GM23338 (cell line): ENCODE measurements around the gene PDCD2L. TPM values are rescaled to one million over a fixed set of nuclear protein-coding genes. Genes with fewer than 3 reads are reported as not detected.

Experiments
- ATAC-seq: fragments of 200-7000 bp; cut with Tn5 transposase; 3 replicates; pipeline ENCODE4 v1.9.1; 2020
- DNase-seq: peaks from one replicate; pipeline ENCODE4 v3.0.0-alpha.2; 2015; ENCODE audit warnings: low spot score
- H2AFZ ChIP-seq: fragments of 200-600 bp; sonication (generic); 2 replicates; pipeline ENCODE4 v1.8.0; 2016; ENCODE audit warnings: antibody characterized with exemption, mild to moderate bottlenecking, moderate library complexity
- H3F3A ChIP-seq: fragments of 200-600 bp; sonication (generic); replicated peaks from 2 replicates; pipeline ENCODE4 v1.8.0; 2017; ENCODE audit warnings: antibody characterized with exemption, mixed run types, low read depth
- H3K27ac ChIP-seq: fragments of 200-600 bp; sonication (generic); 2 replicates; pipeline ENCODE4 v1.6.1; 2016; ENCODE audit warnings: low read depth
- H3K27me3 ChIP-seq: fragments of 200-600 bp; sonication (generic); 2 replicates; pipeline ENCODE4 v1.8.0; 2016; ENCODE audit warnings: mild to moderate bottlenecking, mixed run types, moderate library complexity; ENCODE audit not compliant: insufficient read depth
- H3K36me3 ChIP-seq: fragments of 200-600 bp; sonication (generic); 2 replicates; pipeline ENCODE4 v1.8.0; 2016; ENCODE audit warnings: mild to moderate bottlenecking; ENCODE audit not compliant: insufficient read depth
- H3K4me1 ChIP-seq: fragments of 200-600 bp; sonication (generic); 2 replicates; pipeline ENCODE4 v1.8.0; 2016; ENCODE audit warnings: mild to moderate bottlenecking, moderate library complexity; ENCODE audit not compliant: insufficient read depth
- H3K4me2 ChIP-seq: fragments of 200-600 bp; sonication (generic); 2 replicates; pipeline ENCODE4 v1.7.1; 2017; ENCODE audit warnings: mixed run types
- H3K4me3 ChIP-seq: fragments of 200-600 bp; sonication (generic); 2 replicates; pipeline ENCODE4 v1.6.1; 2016; ENCODE audit warnings: mixed run types
- H3K79me2 ChIP-seq: fragments of 200-600 bp; sonication (generic); replicated peaks from 2 replicates; pipeline ENCODE4 v1.8.0; 2017; ENCODE audit warnings: mild to moderate bottlenecking; ENCODE audit not compliant: insufficient read depth
- H3K9me2 ChIP-seq: fragments of 200-600 bp; sonication (generic); 2 replicates; pipeline ENCODE4 v1.8.0; 2017; ENCODE audit not compliant: insufficient read depth
- H4K20me1 ChIP-seq: fragments of 200-600 bp; sonication (generic); replicated peaks from 2 replicates; pipeline ENCODE4 v1.8.0; 2017; ENCODE audit warnings: mild to moderate bottlenecking; ENCODE audit not compliant: insufficient read depth
- H3K27ac Mint-ChIP-seq: 2 replicates; pipeline ENCODE4 v1.8.0; 2020; ENCODE audit warnings: inconsistent platforms, mild to moderate bottlenecking, moderate library complexity, mixed read lengths
- H3K27me3 Mint-ChIP-seq: 3 replicates; pipeline ENCODE4 v1.8.0; 2022; ENCODE audit warnings: low read depth, mild to moderate bottlenecking, moderate library complexity, mixed read lengths, inconsistent platforms; ENCODE audit not compliant: insufficient read depth, poor library complexity
- H3K36me3 Mint-ChIP-seq: 3 replicates; pipeline ENCODE4 v1.8.0; 2021; ENCODE audit warnings: low read depth, mild to moderate bottlenecking, inconsistent platforms, moderate library complexity, mixed read lengths
- H3K4me1 Mint-ChIP-seq: 3 replicates; pipeline ENCODE4 v1.8.0; 2020; ENCODE audit warnings: mild to moderate bottlenecking, inconsistent platforms, mixed read lengths
- H3K4me3 Mint-ChIP-seq: 3 replicates; pipeline ENCODE4 v1.8.0; 2021; ENCODE audit warnings: moderate library complexity, mild to moderate bottlenecking, inconsistent platforms, mixed read lengths
- H3K9me3 Mint-ChIP-seq: 3 replicates; pipeline ENCODE4 v1.8.0; 2020; ENCODE audit warnings: moderate library complexity, mild to moderate bottlenecking, inconsistent platforms, mixed read lengths
- CREB1 ChIP-seq: fragments of 250-450 bp; sonication (Bioruptor Pico); IDR thresholded peaks from 2 replicates; pipeline ENCODE4 v1.5.0; 2020; ENCODE audit warnings: low read depth, mild to moderate bottlenecking, moderate library complexity
- EZH2 ChIP-seq: fragments of 200-600 bp; sonication (generic); IDR thresholded peaks from one replicate; pipeline ENCODE4 v1.8.0; 2017; ENCODE audit warnings: antibody characterized with exemption, mild to moderate bottlenecking, low read depth; ENCODE audit not compliant: unreplicated experiment
- EZH2phosphoT487 ChIP-seq: fragments of 200-600 bp; sonication (generic); IDR thresholded peaks from one replicate; pipeline ENCODE4 v1.8.1; 2018; ENCODE audit warnings: antibody characterized with exemption; ENCODE audit not compliant: unreplicated experiment
- JUNB ChIP-seq: IDR thresholded peaks from one replicate; pipeline ENCODE4 v1.6.1; 2016; ENCODE audit warnings: antibody characterized with exemption; ENCODE audit not compliant: unreplicated experiment
- NANOG ChIP-seq: IDR thresholded peaks from 2 replicates; pipeline ENCODE4 v1.6.1; 2016; ENCODE audit warnings: antibody characterized with exemption, borderline replicate concordance
- POLR2AphosphoS5 ChIP-seq: IDR thresholded peaks from 2 replicates; pipeline ENCODE4 v1.6.1; 2016; ENCODE audit warnings: antibody characterized with exemption, low read depth
- STAT1 ChIP-seq: IDR thresholded peaks from one replicate; pipeline ENCODE4 v1.6.1; 2016; ENCODE audit warnings: antibody characterized with exemption; ENCODE audit not compliant: unreplicated experiment
- ZNF114 ChIP-seq: fragments of 250-450 bp; sonication (Bioruptor Pico); IDR thresholded peaks from 2 replicates; pipeline ENCODE4 v1.5.0; 2020; ENCODE audit warnings: mild to moderate bottlenecking, moderate library complexity
- ZNF331 ChIP-seq: fragments of 250-450 bp; sonication (Bioruptor Pico); IDR thresholded peaks from 2 replicates; pipeline ENCODE4 v1.5.0; 2020; ENCODE audit warnings: low read depth, mild to moderate bottlenecking, moderate library complexity
- ZNF462 ChIP-seq: fragments of 250-450 bp; sonication (Bioruptor Pico); IDR thresholded peaks from 2 replicates; pipeline ENCODE4 v1.5.0; 2020; ENCODE audit warnings: mild to moderate bottlenecking, moderate library complexity
- polyA plus RNA-seq: library from polyadenylated mRNA; unstranded; fragments of >200 nt; fragmentation: Nextera tagmentation; extraction: Ambion mirVana; gene quantifications from 2 replicates; pipeline ENCODE4 v1.2.1, GENCODE V29; 2016
- total RNA-seq: library from RNA; depleted of rRNA; stranded (reverse); fragments of >200 nt; shearing (Covaris generic); gene quantifications from 2 replicates; pipeline ENCODE4 v1.2.3, GENCODE V29; 2014
- TF ChIP-seq, protein P1 (sequence below), 2 experiments: fragments of 200-600 bp in 1 of 2; sonication (generic) in 1 of 2; conservative IDR thresholded peaks; 2 replicates each; pipeline versions ENCODE4 v1.5.1 to v1.6.1; 2016 to 2017; ENCODE audit warnings: antibody characterized with exemption in 2 of 2, low read depth in 2 of 2, mild to moderate bottlenecking in 2 of 2, moderate library complexity in 1 of 2
- TF ChIP-seq, protein P2 (sequence below): IDR thresholded peaks from 2 replicates; pipeline ENCODE4 v1.6.1; 2016; ENCODE audit warnings: antibody characterized with exemption
- TF ChIP-seq, protein P3 (sequence below): IDR thresholded peaks from one replicate; pipeline ENCODE4 v1.6.1; 2018; ENCODE audit warnings: antibody characterized with exemption; ENCODE audit not compliant: unreplicated experiment

PDCD2L gene
- total and polyA plus RNA-seq, 2 experiments from 2014 or later: 61.3 to 67.2 TPM

DNA sequence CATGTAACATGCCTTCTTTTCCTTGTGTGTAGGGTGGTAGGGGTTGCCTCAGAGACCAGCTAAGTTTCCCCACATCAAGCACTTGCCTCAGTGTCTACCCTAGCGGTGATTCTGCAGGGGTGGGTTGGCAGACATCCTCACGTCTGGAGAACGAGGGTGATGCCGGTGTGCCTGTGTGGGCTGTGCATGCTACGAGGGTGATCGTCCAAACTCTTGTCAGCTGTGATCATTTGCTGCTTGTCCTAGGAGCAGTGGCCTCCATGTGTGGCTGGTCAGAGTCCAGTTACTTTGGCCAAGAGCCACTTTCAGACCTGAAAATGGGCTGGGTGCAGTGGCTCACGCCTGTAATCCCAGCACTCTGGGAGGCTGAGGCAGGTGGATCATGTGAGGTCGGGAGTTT is 34.1 kb upstream of the PDCD2L start (continued):
- no peak for TF ChIP-seq CREB1 (CRISPR knock-in tag)
- TF ChIP-seq POLR2AphosphoS5: no peak
- TF ChIP-seq EZH2: no peak

GRCh38 chr19:34370983-34371382 is 33.2 kb upstream of the PDCD2L start:
- peaks cover 82% of the 10 kb centered on the region for H3K36me3 Mint-ChIP-seq
- no peaks in the 10 kb centered on the region for H3K27me3 ChIP-seq
- H3K36me3 ChIP-seq: peaks cover 37% of the 10 kb centered on the region
- no peak overlapping the region for H3K4me3 Mint-ChIP-seq
- no peaks in the 10 kb centered on the region for H3K9me2 ChIP-seq
- H3F3A ChIP-seq: peaks cover 6% of the 10 kb centered on the region
- no peak overlapping the region for H3K27ac Mint-ChIP-seq
- H3K9me3 Mint-ChIP-seq: no peaks in the 10 kb centered on the region
- H4K20me1 ChIP-seq: peaks cover 33% of the 10 kb centered on the region
- peaks cover 5% of the 10 kb centered on the region for H3K27me3 Mint-ChIP-seq
- H3K4me3 ChIP-seq: no peak overlapping the region
- ATAC-seq: no peak
- H3K4me2 ChIP-seq: no peak overlapping the region
- H3K27ac ChIP-seq: no peak overlapping the region
- H2AFZ ChIP-seq: no peak overlapping the region
- TF ChIP-seq JUNB (no peak), ZNF331 (CRISPR knock-in tag) (no peak), EZH2phosphoT487 (no peak), ZNF462 (CRISPR knock-in tag) (no peak), EZH2 (no peak), CREB1 (CRISPR knock-in tag) (no peak), STAT1 (no peak), NANOG (no peak), ZNF114 (no peak), POLR2AphosphoS5 (no peak)
- TF ChIP-seq, protein P1, sequence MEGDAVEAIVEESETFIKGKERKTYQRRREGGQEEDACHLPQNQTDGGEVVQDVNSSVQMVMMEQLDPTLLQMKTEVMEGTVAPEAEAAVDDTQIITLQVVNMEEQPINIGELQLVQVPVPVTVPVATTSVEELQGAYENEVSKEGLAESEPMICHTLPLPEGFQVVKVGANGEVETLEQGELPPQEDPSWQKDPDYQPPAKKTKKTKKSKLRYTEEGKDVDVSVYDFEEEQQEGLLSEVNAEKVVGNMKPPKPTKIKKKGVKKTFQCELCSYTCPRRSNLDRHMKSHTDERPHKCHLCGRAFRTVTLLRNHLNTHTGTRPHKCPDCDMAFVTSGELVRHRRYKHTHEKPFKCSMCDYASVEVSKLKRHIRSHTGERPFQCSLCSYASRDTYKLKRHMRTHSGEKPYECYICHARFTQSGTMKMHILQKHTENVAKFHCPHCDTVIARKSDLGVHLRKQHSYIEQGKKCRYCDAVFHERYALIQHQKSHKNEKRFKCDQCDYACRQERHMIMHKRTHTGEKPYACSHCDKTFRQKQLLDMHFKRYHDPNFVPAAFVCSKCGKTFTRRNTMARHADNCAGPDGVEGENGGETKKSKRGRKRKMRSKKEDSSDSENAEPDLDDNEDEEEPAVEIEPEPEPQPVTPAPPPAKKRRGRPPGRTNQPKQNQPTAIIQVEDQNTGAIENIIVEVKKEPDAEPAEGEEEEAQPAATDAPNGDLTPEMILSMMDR (conservative IDR thresholded peaks at IDR 0.05; ENCODE audit: low read depth in 2 of 2): no peak
- TF ChIP-seq, protein P2, sequence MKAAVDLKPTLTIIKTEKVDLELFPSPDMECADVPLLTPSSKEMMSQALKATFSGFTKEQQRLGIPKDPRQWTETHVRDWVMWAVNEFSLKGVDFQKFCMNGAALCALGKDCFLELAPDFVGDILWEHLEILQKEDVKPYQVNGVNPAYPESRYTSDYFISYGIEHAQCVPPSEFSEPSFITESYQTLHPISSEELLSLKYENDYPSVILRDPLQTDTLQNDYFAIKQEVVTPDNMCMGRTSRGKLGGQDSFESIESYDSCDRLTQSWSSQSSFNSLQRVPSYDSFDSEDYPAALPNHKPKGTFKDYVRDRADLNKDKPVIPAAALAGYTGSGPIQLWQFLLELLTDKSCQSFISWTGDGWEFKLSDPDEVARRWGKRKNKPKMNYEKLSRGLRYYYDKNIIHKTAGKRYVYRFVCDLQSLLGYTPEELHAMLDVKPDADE: no peak
- TF ChIP-seq, protein P3, sequence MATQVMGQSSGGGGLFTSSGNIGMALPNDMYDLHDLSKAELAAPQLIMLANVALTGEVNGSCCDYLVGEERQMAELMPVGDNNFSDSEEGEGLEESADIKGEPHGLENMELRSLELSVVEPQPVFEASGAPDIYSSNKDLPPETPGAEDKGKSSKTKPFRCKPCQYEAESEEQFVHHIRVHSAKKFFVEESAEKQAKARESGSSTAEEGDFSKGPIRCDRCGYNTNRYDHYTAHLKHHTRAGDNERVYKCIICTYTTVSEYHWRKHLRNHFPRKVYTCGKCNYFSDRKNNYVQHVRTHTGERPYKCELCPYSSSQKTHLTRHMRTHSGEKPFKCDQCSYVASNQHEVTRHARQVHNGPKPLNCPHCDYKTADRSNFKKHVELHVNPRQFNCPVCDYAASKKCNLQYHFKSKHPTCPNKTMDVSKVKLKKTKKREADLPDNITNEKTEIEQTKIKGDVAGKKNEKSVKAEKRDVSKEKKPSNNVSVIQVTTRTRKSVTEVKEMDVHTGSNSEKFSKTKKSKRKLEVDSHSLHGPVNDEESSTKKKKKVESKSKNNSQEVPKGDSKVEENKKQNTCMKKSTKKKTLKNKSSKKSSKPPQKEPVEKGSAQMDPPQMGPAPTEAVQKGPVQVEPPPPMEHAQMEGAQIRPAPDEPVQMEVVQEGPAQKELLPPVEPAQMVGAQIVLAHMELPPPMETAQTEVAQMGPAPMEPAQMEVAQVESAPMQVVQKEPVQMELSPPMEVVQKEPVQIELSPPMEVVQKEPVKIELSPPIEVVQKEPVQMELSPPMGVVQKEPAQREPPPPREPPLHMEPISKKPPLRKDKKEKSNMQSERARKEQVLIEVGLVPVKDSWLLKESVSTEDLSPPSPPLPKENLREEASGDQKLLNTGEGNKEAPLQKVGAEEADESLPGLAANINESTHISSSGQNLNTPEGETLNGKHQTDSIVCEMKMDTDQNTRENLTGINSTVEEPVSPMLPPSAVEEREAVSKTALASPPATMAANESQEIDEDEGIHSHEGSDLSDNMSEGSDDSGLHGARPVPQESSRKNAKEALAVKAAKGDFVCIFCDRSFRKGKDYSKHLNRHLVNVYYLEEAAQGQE: no peak
- H3K4me1 ChIP-seq: no peaks in the 10 kb centered on the region; the same call in 1 of the 2 replicates
- H3K4me1 Mint-ChIP-seq: peaks cover 5% of the 10 kb centered on the region
- no peak for DNase-seq
- H3K79me2 ChIP-seq: peaks cover 41% of the 10 kb centered on the region
